BJ (cell line): Measurements from ENCODE around the gene FOXP2. TPM values are rescaled to one million over a fixed set of nuclear protein-coding genes. Genes with fewer than 3 reads are reported as not detected.
"Not testable (repeated sequence)": the region's sequence is repeated elsewhere in the genome, so short reads cannot be mapped to it uniquely, and the experiment has no call there.

Experiments used
- CTCF ChIA-PET: fragments of 350-600 bp; formaldehyde crosslinking; extraction: SDS; loops from one replicate; lab custom pipeline; 2021; ENCODE audit warnings: antibody characterized with exemption, inconsistent platforms; lab: Yijun Ruan, JAX
- POLR2A ChIA-PET: fragments of 300-600 bp; sonication (Branson Sonifier 250); formaldehyde crosslinking; extraction: SDS; loops from one replicate; lab custom pipeline; 2021; ENCODE audit warnings: antibody characterized with exemption; lab: Charles Lee
- DNase-seq: peaks from one replicate; pipeline ENCODE4 v3.0.0-alpha.2; 2011; ENCODE audit warnings: low read depth
- H3K27me3 ChIP-seq: 2 replicates; pipeline ENCODE4 v1.6.0; 2011; ENCODE audit warnings: low read length; ENCODE audit not compliant: control insufficient read depth, insufficient read depth
- H3K36me3 ChIP-seq: 2 replicates; pipeline ENCODE4 v1.5.1; 2011; ENCODE audit warnings: low read length; ENCODE audit not compliant: control insufficient read depth, insufficient read depth
- H3K4me3 ChIP-seq: 2 replicates; pipeline ENCODE4 v1.5.1; 2011; ENCODE audit warnings: low read depth, mild to moderate bottlenecking, control low read depth, low read length
- CTCF ChIP-seq: IDR thresholded peaks from 2 replicates; pipeline ENCODE4 v1.5.1; 2011; ENCODE audit warnings: low read depth, mild to moderate bottlenecking, control low read depth, inconsistent platforms, low read length, moderate library complexity; ENCODE audit not compliant: insufficient read depth
- polyA plus RNA-seq: library from polyadenylated mRNA; depleted of rRNA; stranded (reverse); fragments of >200 nt; gene quantifications from 2 replicates; pipeline ENCODE4 v1.2.3, GENCODE V29; 2011

The FOXP2 gene
- polyA plus RNA-seq, 1 experiment, result 0.66 TPM

GRCh38 chr7:114478384-114478783 is 63.8 kb downstream of the FOXP2 start:
- POLR2A ChIA-PET, result no interaction called here
- TF ChIP-seq CTCF, result no peak
- CTCF ChIA-PET, result no interaction called here
- Histone ChIP-seq H3K36me3 (no peaks in the 10 kb centered on the region), H3K27me3 (no peaks in the 10 kb centered on the region), H3K4me3 (no peak overlapping the region)
- no peak for DNase-seq

GRCh38 chr7:114481999-114482398 is 67.4 kb downstream of the FOXP2 start:
- ChIA-PET CTCF (no interaction called here), POLR2A (no interaction called here)
- Histone ChIP-seq H3K4me3 (no peak overlapping the region), H3K27me3 (no peaks in the 10 kb centered on the region), H3K36me3 (no peaks in the 10 kb centered on the region)
- DNase-seq, result no peak
- TF ChIP-seq CTCF, result no peak

GRCh38 chr7:114484226-114484625 is 69.6 kb downstream of the FOXP2 start:
- CTCF ChIA-PET, result no interaction called here
- POLR2A ChIA-PET, result no interaction called here
- no peak for TF ChIP-seq CTCF

GRCh38 chr7:114487174-114487573 is 72.6 kb downstream of the FOXP2 start:
- no peak for TF ChIP-seq CTCF
- no peaks in the 10 kb centered on the region for H3K27me3 ChIP-seq
- POLR2A ChIA-PET, result no interaction called here
- CTCF ChIA-PET, result no interaction called here
- no peaks in the 10 kb centered on the region for H3K36me3 ChIP-seq
- no peak for DNase-seq
- no peak overlapping the region for H3K4me3 ChIP-seq

More at GRCh38 chr7:114484226-114484625, 69.6 kb downstream of the FOXP2 start:
- Histone ChIP-seq H3K4me3 (no peak overlapping the region), H3K36me3 (no peaks in the 10 kb centered on the region), H3K27me3 (no peaks in the 10 kb centered on the region)
- no peak for DNase-seq

- ChIA-PET CTCF (no interaction called here), POLR2A (no interaction called here)
- Histone ChIP-seq H3K4me3 (no peak overlapping the region), H3K36me3 (no peaks in the 10 kb centered on the region), H3K27me3 (no peaks in the 10 kb centered on the region)
- DNase-seq, result no peak
- no peak for TF ChIP-seq CTCF
Measured at GRCh38 chr7:114488696-114489095, 74.1 kb downstream of the FOXP2 start.

GRCh38 chr7:114497491-114497890 is 82.9 kb downstream of the FOXP2 start:
- CTCF ChIA-PET, H3K27me3 ChIP-seq, H3K4me3 ChIP-seq, POLR2A ChIA-PET, DNase-seq, H3K36me3 ChIP-seq: not testable (repeated sequence)
